Adipose tissue (tissue), 3 donors: ENCODE data around the gene KCNQ2. TPM values are rescaled to one million over a fixed set of nuclear protein-coding genes. Genes with fewer than 3 reads are reported as not detected.

ENCODE experiments used
- H3K27ac ChIP-seq: one replicate; pipeline ENCODE4 v1.5.1; 2013; ENCODE audit warnings: low read depth, low read length
- WGBS, 3 donors: extraction: QIAGEN DNeasy Blood & Tissue Kit; methylation state at CpG; one replicate each; pipeline ENCODE4 v1.1.7; 2013; 5-methylcytosine and 5-hydroxymethylcytosine counted together
- polyA plus RNA-seq, 3 donors: library from polyadenylated mRNA; stranded (reverse); fragments of 200-250 nt; gene quantifications; one replicate each; pipeline ENCODE4 v1.2.3, GENCODE V29; 2013
- donor health status: healthy with polysubstance abuse.
- donor health status: Bipolar disorder and iron deficiency.
- donor health status: healthy.

KCNQ2 gene
- polyA plus RNA-seq, 3 donors, result 0.10 to 1.6 TPM; not detected in 1

DNA sequence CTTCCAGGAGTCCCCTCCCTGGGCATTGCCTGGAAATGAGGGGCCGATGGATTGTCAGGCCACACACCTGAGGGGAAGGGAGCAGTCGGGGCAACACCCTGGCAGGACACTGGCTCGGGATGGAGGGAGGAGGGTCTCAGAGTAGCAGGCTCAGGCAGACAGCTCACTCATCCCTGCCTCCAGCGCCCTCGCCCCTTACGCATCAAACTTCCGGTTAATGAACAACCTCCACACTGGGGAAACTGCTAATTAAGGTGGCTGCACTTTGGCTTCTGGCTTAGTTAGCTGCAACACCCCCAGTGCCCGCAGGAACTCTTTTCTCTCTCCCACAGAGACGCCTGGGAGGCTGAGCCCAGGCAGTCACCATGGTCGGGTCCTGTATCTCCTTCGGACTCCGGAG, 98.0 kb downstream of the KCNQ2 start:
- WGBS, 3 donors, result 22 to 65% (median 64%) methylated on average over 12 of the region's 12 CpGs
- no peak overlapping the region for H3K27ac ChIP-seq

DNA sequence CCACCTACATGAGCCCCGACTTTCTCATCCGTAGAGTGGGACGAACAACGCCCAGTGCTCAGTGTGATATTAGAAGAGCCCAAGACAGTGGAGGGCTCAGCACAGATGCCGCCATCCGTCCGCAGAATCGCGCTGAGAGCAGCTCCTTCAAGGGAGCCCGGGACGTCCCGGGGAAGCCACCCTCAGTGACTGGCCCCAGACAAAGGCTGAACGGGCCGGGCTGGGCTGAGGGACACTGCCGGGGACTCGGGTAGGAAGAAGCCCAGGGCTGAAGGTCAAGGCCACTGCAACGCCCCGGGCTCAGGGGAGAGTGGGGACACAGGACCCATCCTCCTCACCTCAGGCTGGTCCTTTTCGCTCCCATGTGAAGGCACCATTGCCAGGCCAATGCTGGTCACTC, 98.5 kb downstream of the KCNQ2 start:
- no peak overlapping the region for H3K27ac ChIP-seq
- 63 to 86% (median 85%) methylated on average over 18 to 19 of the region's 19 CpGs for WGBS, 3 donors

- no peak overlapping the region for H3K27ac ChIP-seq
- WGBS, 3 donors, result 61 to 70% (median 67%) methylated on average over 34 of the region's 34 CpGs
These were observed 99.2 kb downstream of the KCNQ2 start for GRCh38 chr20:63372971-63373885.

GRCh38 chr20:63371291-63371865, 101.1 kb downstream of the KCNQ2 start:
- no peak overlapping the region for H3K27ac ChIP-seq
- 69 to 72% (median 71%) methylated on average over 28 of the region's 28 CpGs for WGBS, 3 donors

- H3K27ac ChIP-seq, result no peak overlapping the region
- WGBS, 3 donors, result 20 to 44% (median 38%) methylated on average over 21 of the region's 21 CpGs
These were observed 101.8 kb downstream of the KCNQ2 start for GRCh38 chr20:63370618-63371187.

GRCh38 chr20:63369724-63370617, 102.5 kb downstream of the KCNQ2 start:
- no peak overlapping the region for H3K27ac ChIP-seq
- 55 to 64% (median 61%) methylated on average over 24 of the region's 24 CpGs for WGBS, 3 donors

GRCh38 chr20:63369024-63369530, 103.4 kb downstream of the KCNQ2 start:
- WGBS, 3 donors, result 81 to 92% (median 91%) methylated on average over 10 of the region's 10 CpGs
- no peak overlapping the region for H3K27ac ChIP-seq

DNA sequence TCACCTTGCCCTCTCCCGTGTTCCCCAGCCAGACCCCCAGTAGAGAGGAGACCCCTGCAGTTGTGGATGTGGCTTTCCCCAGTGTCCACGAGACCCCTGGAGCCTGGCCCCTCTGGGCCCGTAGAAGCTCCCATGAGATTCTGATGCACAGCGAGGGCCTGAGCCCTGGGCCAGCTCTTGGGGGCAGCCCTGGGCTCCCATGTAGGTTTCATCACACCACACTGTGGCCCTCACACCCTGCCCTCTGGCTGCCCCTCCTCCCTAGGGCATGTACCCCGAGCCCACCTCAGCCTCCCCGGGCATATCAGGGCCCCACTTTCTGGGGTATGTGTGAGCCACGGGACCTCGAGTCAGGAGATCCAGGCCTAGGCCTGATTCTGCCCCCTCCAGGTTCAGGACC, 104.3 kb downstream of the KCNQ2 start:
- no peak overlapping the region for H3K27ac ChIP-seq
- WGBS, 3 donors, result 73 to 84% (median 79%) methylated on average over 8 of the region's 8 CpGs

GRCh38 chr20:63367446-63368055, 104.9 kb downstream of the KCNQ2 start:
- no peak overlapping the region for H3K27ac ChIP-seq
- WGBS, 3 donors, result 47 to 70% (median 63%) methylated on average over 22 to 24 of the region's 24 CpGs

DNA sequence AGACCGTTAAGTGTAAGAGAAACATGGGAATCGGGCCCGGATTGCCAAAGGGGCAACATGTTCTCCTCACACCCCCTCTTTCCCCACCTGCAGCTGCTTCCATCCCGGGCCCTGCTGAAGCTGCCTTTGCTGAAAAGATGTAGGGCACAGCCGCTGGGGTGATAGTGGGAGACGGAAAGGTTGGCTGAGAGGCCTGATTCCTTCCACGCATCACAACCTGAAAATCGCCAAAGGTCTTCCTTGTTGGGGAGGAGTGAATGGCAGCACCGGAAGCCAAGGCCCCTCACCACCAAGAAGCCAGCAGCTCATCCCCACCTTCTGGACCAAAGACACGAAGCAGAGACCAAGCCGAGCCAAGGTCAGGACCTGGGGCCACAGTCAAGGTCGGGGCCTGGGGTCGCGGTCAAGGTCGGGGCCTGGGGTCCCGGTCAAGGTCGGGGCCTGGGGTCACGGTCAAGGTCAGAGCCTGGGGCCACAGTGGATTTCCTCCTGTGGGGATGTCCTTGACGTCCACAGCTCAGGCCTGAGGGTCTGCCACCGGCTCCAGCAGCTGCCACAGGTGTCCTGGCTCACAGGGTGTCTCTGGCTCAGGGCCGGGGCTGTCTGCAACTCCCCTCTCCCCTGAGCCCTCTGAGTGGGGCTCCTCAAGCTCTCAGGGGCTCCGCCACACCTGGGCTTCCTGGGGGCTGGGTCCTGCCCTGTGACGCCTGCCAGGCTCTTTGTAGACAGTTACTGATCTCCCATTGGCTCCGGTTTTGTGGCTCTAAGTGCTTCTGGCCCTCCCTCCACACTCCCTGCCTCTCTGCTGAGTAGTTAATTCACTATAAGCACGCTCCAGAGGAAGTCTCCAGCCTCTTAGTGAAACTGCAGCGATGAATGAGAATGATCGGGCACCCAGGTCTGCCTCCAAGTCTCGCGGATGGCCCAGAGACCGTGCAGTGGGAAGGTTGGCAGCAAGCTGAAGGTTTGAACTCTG, 105.8 kb downstream of the KCNQ2 start:
- WGBS, 3 donors, result 52 to 77% (median 69%) methylated on average over 30 of the region's 30 CpGs
- H3K27ac ChIP-seq, result no peak overlapping the region

DNA sequence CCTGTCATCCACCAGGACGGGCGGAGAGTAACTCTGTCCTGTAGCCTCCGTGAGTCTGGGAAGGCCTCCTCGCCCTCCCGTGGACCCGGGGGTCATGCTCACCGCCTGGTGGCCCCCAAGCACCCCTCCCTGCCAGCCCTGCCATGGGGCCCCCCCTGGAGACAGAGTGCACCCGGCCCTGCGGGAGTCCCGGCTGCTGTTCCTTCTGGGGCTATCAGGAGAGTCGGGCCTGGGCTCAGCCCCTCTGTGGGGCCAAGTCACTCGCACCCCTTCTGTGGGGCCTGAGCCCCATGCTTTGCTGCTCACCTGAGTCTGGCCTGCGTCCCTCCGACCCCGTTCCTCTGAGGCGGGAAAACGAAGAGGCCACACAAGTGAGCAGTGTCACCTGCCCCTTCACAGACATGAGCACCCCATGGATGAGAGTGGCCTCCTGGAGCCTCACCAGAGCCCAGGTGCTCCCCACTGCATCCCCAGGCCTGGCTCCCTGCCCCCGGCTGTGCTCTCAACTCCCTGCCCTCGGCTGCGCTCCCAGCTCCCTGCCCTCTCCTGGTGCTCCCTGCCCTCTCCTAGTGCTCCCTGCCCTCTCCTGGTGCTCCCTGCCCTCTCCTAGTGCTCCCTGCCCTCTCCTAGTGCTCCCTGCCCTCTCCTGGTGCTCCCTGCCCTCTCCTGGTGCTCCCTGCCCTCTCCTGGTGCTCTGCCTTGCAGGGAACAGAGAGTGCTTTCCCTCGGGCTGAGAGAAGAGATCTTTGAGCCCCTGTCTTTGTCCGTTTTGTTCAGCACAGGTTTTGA, 106.7 kb downstream of the KCNQ2 start:
- H3K27ac ChIP-seq, result no peak overlapping the region
- 72 to 84% (median 83%) methylated on average over 21 to 22 of the region's 22 CpGs for WGBS, 3 donors

GRCh38 chr20:63364801-63365585, 107.5 kb downstream of the KCNQ2 start:
- 62 to 79% (median 76%) methylated on average over 18 to 20 of the region's 20 CpGs for WGBS, 3 donors
- no peak overlapping the region for H3K27ac ChIP-seq

DNA sequence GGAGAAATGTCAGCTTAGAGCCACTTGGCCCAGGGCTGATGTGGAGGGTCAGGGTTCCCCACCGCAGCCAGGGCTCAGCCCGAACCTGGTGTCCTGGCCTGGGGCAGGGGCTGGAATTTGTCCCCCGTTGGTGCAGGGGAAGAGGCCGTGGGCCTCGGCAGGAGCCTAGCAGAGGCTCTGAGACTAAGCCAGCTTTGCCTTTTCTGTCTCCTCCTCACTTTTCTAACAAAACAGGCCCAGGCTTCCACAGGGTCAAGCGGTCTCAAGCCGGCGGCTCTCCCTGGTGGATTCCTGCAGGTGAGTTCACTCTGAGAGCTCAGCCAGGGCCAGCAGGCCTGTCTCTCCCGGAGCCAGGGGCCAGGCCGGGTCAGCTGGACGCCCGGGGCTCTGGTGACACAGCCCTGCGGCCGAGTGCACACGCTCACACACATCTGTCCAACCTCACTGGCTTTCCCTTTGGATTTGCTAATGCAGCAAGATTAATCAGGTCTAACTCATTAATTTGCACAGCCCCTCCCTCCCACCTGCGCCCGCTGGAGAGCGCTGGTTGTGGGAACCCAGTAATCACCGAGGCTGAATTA, 108.4 kb downstream of the KCNQ2 start:
- 69 to 78% (median 76%) methylated on average over 19 of the region's 19 CpGs for WGBS, 3 donors
- H3K27ac ChIP-seq, result no peak overlapping the region

DNA sequence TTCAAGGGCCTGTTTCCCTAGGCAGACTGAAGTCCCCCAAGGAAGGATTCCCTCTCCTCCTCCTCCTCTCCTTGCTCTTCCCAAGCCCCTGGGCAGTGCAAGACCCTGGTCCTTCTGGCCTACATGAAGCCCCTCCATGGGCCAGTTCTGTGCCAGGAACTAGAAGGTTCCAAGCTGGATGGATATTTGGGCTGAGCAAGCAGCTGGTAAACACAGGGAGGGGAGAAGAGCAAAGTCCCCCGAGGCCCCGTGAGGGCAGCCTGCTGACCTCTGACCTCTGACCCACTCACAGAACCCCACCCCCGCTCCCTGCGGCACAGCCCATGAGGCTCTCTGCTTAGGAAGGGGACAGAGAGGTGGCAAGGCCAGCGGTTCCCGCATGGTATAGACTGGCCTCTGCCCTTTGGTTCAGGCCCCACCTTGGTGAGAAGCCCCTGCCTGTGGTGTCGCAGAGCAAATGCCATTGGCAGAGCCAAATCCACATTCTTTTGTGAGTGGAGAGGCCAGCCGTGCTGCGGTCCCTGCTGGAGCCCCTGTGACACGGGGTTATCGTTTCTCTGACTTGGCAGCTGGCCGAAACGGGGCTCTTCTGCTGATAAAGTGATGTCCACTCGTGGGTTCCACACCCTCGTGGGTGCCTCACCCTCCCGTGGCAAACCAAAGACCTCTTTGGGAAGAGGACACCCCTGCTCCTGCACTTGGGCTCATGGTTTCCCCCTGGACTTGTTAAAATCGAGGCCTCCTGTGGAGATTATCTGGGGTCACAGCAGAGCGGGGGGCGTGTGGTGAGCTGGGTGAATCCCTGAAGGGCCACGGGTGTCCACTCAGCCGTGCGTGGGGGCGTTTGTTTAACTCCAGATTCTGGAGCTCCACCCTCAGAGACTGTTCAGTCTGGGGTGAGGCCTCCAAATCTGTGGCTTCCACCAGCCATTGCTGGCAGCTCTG, 109.2 kb downstream of the KCNQ2 start:
- no peak overlapping the region for H3K27ac ChIP-seq
- 48 to 69% (median 69%) methylated on average over 23 of the region's 23 CpGs for WGBS, 3 donors
